K562 (cell line): ENCODE data around the gene ACBD3. TPM values are rescaled to one million over a fixed set of nuclear protein-coding genes. Genes with fewer than 3 reads are reported as not detected.

Experiments
- ATAC-seq: fragments of 200-7000 bp; cut with Tn5 transposase; 3 replicates; pipeline ENCODE4 v1.9.1; 2020; ENCODE audit warnings: moderate library complexity
- BruUV-seq: library from RNA; stranded (reverse); fragments of 400-500 nt; replicated peaks from 2 replicates; lab custom pipeline; 2021; lab: Mats Ljungman, UMichigan
- CTCF ChIA-PET: fragments of 300-600 bp; formaldehyde crosslinking; extraction: SDS; loops from one replicate; lab custom pipeline; 2021; ENCODE audit warnings: low intra/inter-chr PET ratio; lab: Yijun Ruan, JAX
- POLR2A ChIA-PET: fragments of 300-600, 350-650 bp; sonication (Branson Sonifier 250); formaldehyde crosslinking; extraction: SDS; loops from one replicate; lab custom pipeline; 2021; ENCODE audit warnings: antibody characterized with exemption, inconsistent platforms; lab: Yijun Ruan, JAX
- DNase-seq, 4 experiments: peaks; one replicate each; pipeline versions ENCODE4 v3.0.0 to v3.0.0-alpha.2; 2011 to 2018; ENCODE audit warnings: low spot score in 3 of 4, mixed read lengths in 3 of 4; ENCODE audit errors: extremely low read depth in 1 of 4
- FAIRE-seq: peaks from 2 replicates; lab custom pipeline; 2011; peaks lifted over from hg19 to GRCh38; lab: Jason Lieb, UNC
- H2AFZ ChIP-seq: 2 replicates; pipeline ENCODE4 v1.6.0; 2011; ENCODE audit warnings: low read depth, low read length, control low read depth, inconsistent platforms
- H3K27ac ChIP-seq: fragments of 200-600 bp; 3 replicates; pipeline ENCODE4 v1.8.0; 2011; ENCODE audit warnings: low read depth, mild to moderate bottlenecking, control low read depth, inconsistent platforms, low read length, moderate library complexity, mixed read lengths; ENCODE audit errors: extremely low read depth
- H3K27me3 ChIP-seq, 2 experiments: fragments of 300-600 bp in 1 of 2; 2 replicates in 1 of 2; 3 replicates in 1 of 2; pipeline versions ENCODE4 v1.6.0 to v1.8.0; 2011; ENCODE audit warnings: inconsistent platforms in 2 of 2, low read length in 2 of 2, mild to moderate bottlenecking in 1 of 2, mixed read lengths in 1 of 2, moderate library complexity in 1 of 2; ENCODE audit not compliant: control insufficient read depth in 2 of 2, insufficient read depth in 2 of 2
- H3K36me3 ChIP-seq: fragments of 300-600 bp; 3 replicates; pipeline ENCODE4 v1.8.0; 2011; ENCODE audit warnings: mild to moderate bottlenecking, low read length, inconsistent platforms; ENCODE audit not compliant: control insufficient read depth, insufficient read depth
- H3K4me1 ChIP-seq, 2 experiments: fragments of 200-600 bp in 1 of 2; replicated peaks in 1 of 2; 2 replicates in 1 of 2; 3 replicates in 1 of 2; pipeline versions ENCODE4 v1.5.1 to v1.8.0; 2011; ENCODE audit warnings: inconsistent platforms in 2 of 2, low read length in 2 of 2, mild to moderate bottlenecking in 1 of 2, mixed read lengths in 1 of 2, moderate library complexity in 1 of 2; ENCODE audit not compliant: control insufficient read depth in 2 of 2, insufficient read depth in 2 of 2
- H3K4me2 ChIP-seq: 2 replicates; pipeline ENCODE4 v1.6.1; 2011; ENCODE audit warnings: low read length, control low read depth, inconsistent platforms, mixed read lengths; ENCODE audit not compliant: insufficient read depth
- H3K4me3 ChIP-seq: fragments of 200-600 bp; sonication (generic), shearing (Covaris generic); 2 replicates; pipeline ENCODE4 v1.5.1; 2016; ENCODE audit warnings: control low read depth, inconsistent platforms
- H3K79me2 ChIP-seq: fragments of 200-600 bp; 3 replicates; pipeline ENCODE4 v1.8.0; 2011; ENCODE audit warnings: low read length, inconsistent platforms; ENCODE audit not compliant: control insufficient read depth, insufficient read depth
- H3K9ac ChIP-seq, 2 experiments: 2 replicates each; pipeline versions ENCODE4 v1.6.0 to v1.6.1; 2011; ENCODE audit warnings: low read depth in 2 of 2, low read length in 2 of 2, control low read depth in 1 of 2, inconsistent platforms in 1 of 2, mild to moderate bottlenecking in 1 of 2, mixed read lengths in 1 of 2; ENCODE audit not compliant: insufficient read depth in 1 of 2
- H3K9me1 ChIP-seq: one replicate; pipeline ENCODE4 v1.6.0; 2011; ENCODE audit warnings: inconsistent platforms, mild to moderate bottlenecking, low read length, moderate library complexity; ENCODE audit not compliant: control insufficient read depth, insufficient read depth
- H3K9me3 ChIP-seq: replicated peaks from 2 replicates; pipeline ENCODE4 v1.5.1; 2011; ENCODE audit warnings: low read depth, low read length, inconsistent platforms; ENCODE audit not compliant: control insufficient read depth, insufficient read depth
- H4K20me1 ChIP-seq: replicated peaks from 2 replicates; pipeline ENCODE4 v1.6.1; 2011; ENCODE audit warnings: low read length, inconsistent platforms, mixed read lengths; ENCODE audit not compliant: control insufficient read depth, insufficient read depth
- RAD21 ChIP-seq, 2 experiments: fragments of 250-450 bp in 1 of 2; fragments of 450-650 bp in 1 of 2; sonication (Bioruptor Pico) in 1 of 2; formaldehyde crosslinking in 1 of 2; IDR thresholded peaks in 1 of 2; conservative IDR thresholded peaks in 1 of 2; 2 replicates each; pipeline versions ENCODE4 v1.4.0 to v1.8.0; 2020 to 2022; ENCODE audit warnings: mild to moderate bottlenecking in 2 of 2, moderate library complexity in 1 of 2
- STAG1 ChIP-seq: sonication (generic); formaldehyde crosslinking; IDR thresholded peaks from 2 replicates; pipeline ENCODE4 v1.5.0; 2020; ENCODE audit warnings: missing genetic modification reagents, borderline replicate concordance
- ZNF695 ChIP-seq: fragments of 450-650 bp; formaldehyde crosslinking; IDR thresholded peaks from 2 replicates; pipeline ENCODE4 v1.4.0; 2020; ENCODE audit warnings: mild to moderate bottlenecking, moderate library complexity
- WGBS: fragments of 100-300 bp; shearing (Covaris generic); methylation state at CpG from one replicate; pipeline ENCODE4 v1.1.6; 2016; ENCODE audit warnings: low coverage, mixed read lengths; ENCODE audit not compliant: insufficient coverage; ENCODE audit errors: missing lambda C conversion rate; 5-methylcytosine and 5-hydroxymethylcytosine counted together
- in situ Hi-C: fragments of 300-500 bp; cut with MboI; formaldehyde crosslinking; loops from 4 replicates; pipeline ENCODE4 v1.15.0; 2018; ENCODE audit warnings: inconsistent platforms, mixed read lengths
- intact Hi-C: fragments of 100-400 bp; cut with micrococcal nuclease; formaldehyde crosslinking; loops from 2 replicates; pipeline ENCODE4 v1.14.2; 2022
- polyA plus RNA-seq, 8 experiments: library from polyadenylated mRNA; depleted of rRNA in 4 of 8; stranded (reverse) in 5 of 8; unstranded in 3 of 8; fragments of >200 nt; fragmentation: Nextera tagmentation in 2 of 8; fragmentation: Illumina TruSeq in 1 of 8; extraction: Ambion mirVana in 2 of 8; extraction: Trizol in 1 of 8; gene quantifications; 2 replicates each; pipeline versions ENCODE4 v1.2.1 to v1.2.3, GENCODE V29; 2011 to 2014; ENCODE audit warnings: inconsistent platforms in 1 of 8, missing spikeins in 1 of 8
- total RNA-seq, 7 experiments: library from RNA; depleted of rRNA in 6 of 7; stranded (reverse); fragments of >200 nt in 6 of 7; fragmentation: Illumina TruSeq in 2 of 7; extraction: Trizol in 2 of 7; gene quantifications; 2 replicates each; pipeline versions ENCODE4 v1.2.1 to v1.2.3, GENCODE V29; 2011 to 2021; ENCODE audit warnings: low replicate concordance in 1 of 7
- TF ChIP-seq, protein P1 (sequence below): fragments of 450-650 bp; formaldehyde crosslinking; IDR thresholded peaks from 2 replicates; pipeline ENCODE4 v1.4.0; 2022; ENCODE audit warnings: missing genetic modification characterization
- TF ChIP-seq, protein P2 (sequence below): fragments of 450-650 bp; IDR thresholded peaks from 2 replicates; pipeline ENCODE4 v1.6.1; 2016; ENCODE audit warnings: low read depth, mild to moderate bottlenecking, moderate library complexity
- TF ChIP-seq, protein P3 (sequence below): fragments of 250-450 bp; sonication (Bioruptor Pico); IDR thresholded peaks from 2 replicates; pipeline ENCODE4 v1.8.0; 2022; ENCODE audit warnings: moderate library complexity, mild to moderate bottlenecking, inconsistent platforms
- TF ChIP-seq, protein P4 (sequence below): fragments of 450-650 bp; IDR thresholded peaks from 2 replicates; pipeline ENCODE4 v1.6.1; 2016; ENCODE audit warnings: mild to moderate bottlenecking
- TF ChIP-seq, protein P5 (sequence below), 3 experiments: IDR thresholded peaks in 2 of 3; conservative IDR thresholded peaks in 1 of 3; 2 replicates each; pipeline ENCODE4 v1.5.1; 2011 to 2012; ENCODE audit warnings: low read length in 3 of 3, mild to moderate bottlenecking in 3 of 3, control low read depth in 2 of 3, improper control_type of control experiment in 1 of 3, inconsistent platforms in 1 of 3, low read depth in 1 of 3, mixed read lengths in 1 of 3, moderate library complexity in 1 of 3; ENCODE audit not compliant: insufficient read depth in 2 of 3

ACBD3 gene
- total and polyA plus RNA-seq, 9 of the 15 experiments (the other 6 are each of a cell fraction or from before 2014, with no cell fraction given), result 11.1 to 36.7 (median 26.9) TPM

DNA sequence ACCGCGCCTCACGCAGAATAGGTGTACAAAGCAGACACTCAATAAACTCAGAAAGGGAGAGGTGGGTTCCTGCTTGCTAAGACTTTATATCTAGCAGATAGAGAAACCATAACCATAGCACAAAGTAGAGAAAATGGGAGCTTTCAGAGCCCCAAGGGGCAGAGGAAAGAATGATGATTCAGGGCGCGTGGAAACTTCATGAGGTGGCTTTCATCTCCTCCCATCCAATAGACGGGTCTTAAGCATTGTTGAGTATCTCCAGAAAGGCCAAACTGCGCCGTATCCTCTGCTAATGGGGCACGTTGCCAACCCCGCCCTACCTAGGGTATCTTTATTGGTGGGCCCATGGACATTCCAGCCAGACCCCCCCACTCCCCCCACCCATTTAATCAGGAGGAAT, 36.1 kb upstream of the ACBD3 start (continued):
- TF ChIP-seq, protein P1, sequence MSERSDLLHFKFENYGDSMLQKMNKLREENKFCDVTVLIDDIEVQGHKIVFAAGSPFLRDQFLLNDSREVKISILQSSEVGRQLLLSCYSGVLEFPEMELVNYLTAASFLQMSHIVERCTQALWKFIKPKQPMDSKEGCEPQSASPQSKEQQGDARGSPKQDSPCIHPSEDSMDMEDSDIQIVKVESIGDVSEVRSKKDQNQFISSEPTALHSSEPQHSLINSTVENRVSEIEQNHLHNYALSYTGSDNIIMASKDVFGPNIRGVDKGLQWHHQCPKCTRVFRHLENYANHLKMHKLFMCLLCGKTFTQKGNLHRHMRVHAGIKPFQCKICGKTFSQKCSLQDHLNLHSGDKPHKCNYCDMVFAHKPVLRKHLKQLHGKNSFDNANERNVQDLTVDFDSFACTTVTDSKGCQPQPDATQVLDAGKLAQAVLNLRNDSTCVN (CRISPR knock-in tag), result no peak
- TF ChIP-seq, protein P2, sequence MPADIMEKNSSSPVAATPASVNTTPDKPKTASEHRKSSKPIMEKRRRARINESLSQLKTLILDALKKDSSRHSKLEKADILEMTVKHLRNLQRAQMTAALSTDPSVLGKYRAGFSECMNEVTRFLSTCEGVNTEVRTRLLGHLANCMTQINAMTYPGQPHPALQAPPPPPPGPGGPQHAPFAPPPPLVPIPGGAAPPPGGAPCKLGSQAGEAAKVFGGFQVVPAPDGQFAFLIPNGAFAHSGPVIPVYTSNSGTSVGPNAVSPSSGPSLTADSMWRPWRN, result no peak
- TF ChIP-seq ZNF695 (no peak), STAG1 (CRISPR knock-in tag) (no peak)

DNA sequence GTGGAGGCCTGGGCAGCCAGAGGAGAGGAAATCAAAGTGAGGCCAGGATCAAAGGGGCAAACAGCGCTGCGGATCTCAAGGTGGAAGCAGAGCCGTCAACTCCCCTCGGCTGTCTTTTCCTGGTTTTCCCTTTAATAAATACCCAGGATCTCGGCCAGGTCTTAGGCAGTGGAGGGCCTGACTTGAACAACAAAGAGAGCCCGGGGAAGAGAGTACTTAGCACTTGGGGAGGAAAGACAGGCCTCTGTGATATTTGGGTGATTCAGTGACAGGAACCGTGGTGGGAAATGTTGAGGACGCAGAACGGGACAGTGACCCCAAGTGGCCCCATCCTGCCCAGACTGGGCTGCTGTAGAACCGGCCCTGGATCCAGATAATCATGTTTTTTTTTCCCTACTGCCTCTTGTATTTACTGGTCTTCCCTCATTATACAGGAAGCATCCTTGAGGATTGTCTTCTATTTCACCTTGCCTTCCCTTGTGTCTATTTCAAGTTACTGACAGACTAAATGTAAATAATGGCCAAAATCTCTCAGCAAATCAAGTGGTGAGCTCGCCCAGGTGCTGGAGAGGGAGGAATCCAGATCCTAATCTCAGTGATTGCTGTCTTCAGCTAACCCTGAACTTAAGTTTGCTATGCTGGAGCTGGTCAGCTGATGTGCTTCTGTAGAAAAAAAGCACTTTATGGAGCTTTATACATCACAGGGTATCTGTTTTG, 34.1 kb upstream of the ACBD3 start:
- CTCF ChIA-PET, result no interaction called here
- FAIRE-seq, result no peak

More for the DNA sequence above, 34.1 kb upstream of the ACBD3 start:
- Histone ChIP-seq H3K36me3 (no peaks in the 10 kb centered on the region), H3K79me2 (no peaks in the 10 kb centered on the region), H3K9ac (no peak overlapping the region; a peak in 1 of 4 replicates), H3K9me1 (no peaks in the 10 kb centered on the region), H3K4me2 (no peak overlapping the region), H2AFZ (peak overlapping the region; percentile 86), H3K27ac (no peak overlapping the region), H3K4me1 (peaks cover 12% of the 10 kb centered on the region in 2 experiments), H4K20me1 (0 out of 2 replicates have a peak, but pooled peaks cover 4% of the 10 kb centered on the region), H3K27me3 (0 out of 5 replicates have a peak, but pooled peaks cover 0 to 4% of the 10 kb centered on the region in 2 experiments), H3K9me3 (no peaks in the 10 kb centered on the region), H3K4me3 (no peak overlapping the region)
- in situ Hi-C loops, result no loop called here
- DNase-seq, result peak in 1 of 4 experiments; percentile 46
- intact Hi-C loops, result no loop called here
- ATAC-seq, result peak; percentile 49
- TF ChIP-seq, protein P3, sequence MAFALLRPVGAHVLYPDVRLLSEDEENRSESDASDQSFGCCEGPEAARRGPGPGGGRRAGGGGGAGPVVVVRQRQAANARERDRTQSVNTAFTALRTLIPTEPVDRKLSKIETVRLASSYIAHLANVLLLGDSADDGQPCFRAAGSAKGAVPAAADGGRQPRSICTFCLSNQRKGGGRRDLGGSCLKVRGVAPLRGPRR, result no peak
- TF ChIP-seq, protein P4, sequence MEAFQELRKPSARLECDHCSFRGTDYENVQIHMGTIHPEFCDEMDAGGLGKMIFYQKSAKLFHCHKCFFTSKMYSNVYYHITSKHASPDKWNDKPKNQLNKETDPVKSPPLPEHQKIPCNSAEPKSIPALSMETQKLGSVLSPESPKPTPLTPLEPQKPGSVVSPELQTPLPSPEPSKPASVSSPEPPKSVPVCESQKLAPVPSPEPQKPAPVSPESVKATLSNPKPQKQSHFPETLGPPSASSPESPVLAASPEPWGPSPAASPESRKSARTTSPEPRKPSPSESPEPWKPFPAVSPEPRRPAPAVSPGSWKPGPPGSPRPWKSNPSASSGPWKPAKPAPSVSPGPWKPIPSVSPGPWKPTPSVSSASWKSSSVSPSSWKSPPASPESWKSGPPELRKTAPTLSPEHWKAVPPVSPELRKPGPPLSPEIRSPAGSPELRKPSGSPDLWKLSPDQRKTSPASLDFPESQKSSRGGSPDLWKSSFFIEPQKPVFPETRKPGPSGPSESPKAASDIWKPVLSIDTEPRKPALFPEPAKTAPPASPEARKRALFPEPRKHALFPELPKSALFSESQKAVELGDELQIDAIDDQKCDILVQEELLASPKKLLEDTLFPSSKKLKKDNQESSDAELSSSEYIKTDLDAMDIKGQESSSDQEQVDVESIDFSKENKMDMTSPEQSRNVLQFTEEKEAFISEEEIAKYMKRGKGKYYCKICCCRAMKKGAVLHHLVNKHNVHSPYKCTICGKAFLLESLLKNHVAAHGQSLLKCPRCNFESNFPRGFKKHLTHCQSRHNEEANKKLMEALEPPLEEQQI, result no peak
- TF ChIP-seq, protein P5, sequence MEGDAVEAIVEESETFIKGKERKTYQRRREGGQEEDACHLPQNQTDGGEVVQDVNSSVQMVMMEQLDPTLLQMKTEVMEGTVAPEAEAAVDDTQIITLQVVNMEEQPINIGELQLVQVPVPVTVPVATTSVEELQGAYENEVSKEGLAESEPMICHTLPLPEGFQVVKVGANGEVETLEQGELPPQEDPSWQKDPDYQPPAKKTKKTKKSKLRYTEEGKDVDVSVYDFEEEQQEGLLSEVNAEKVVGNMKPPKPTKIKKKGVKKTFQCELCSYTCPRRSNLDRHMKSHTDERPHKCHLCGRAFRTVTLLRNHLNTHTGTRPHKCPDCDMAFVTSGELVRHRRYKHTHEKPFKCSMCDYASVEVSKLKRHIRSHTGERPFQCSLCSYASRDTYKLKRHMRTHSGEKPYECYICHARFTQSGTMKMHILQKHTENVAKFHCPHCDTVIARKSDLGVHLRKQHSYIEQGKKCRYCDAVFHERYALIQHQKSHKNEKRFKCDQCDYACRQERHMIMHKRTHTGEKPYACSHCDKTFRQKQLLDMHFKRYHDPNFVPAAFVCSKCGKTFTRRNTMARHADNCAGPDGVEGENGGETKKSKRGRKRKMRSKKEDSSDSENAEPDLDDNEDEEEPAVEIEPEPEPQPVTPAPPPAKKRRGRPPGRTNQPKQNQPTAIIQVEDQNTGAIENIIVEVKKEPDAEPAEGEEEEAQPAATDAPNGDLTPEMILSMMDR (IDR thresholded peaks at IDR 0.05 in 2 of 3, conservative IDR thresholded peaks at IDR 0.05 in 1 of 3; ENCODE audit: insufficient read depth in 2 of 3, low read depth in 1 of 3, low read length in 3 of 3), result peak; percentile 20 to 34 (median 28); a peak in 2 of 6 replicates
- peak in 1 of 2 experiments; percentile 11; a peak in 1 of 4 replicates for TF ChIP-seq RAD21 (CRISPR knock-in tag; conservative IDR thresholded peaks at IDR 0.05 in 1 of 2, IDR thresholded peaks at IDR 0.05 in 1 of 2)
- POLR2A ChIA-PET, result interaction anchor here (0.6 to 1.0 kb wide), 2 partner anchors 11 to 255 kb away, joined by 3 read pairs; no protein-coding TSS in a partner anchor
- no TSS peak for BruUV-seq
- 52% methylated on average over 11 of the region's 11 CpGs for WGBS
